ENCODE measurements around the gene BFSP2. TPM values are rescaled to one million over a fixed set of nuclear protein-coding genes. Genes with fewer than 3 reads are reported as not detected.

The BFSP2 gene
- total RNA-seq, 1 donor from 2014 or later, result not detected

GRCh38 chr3:133387341-133387740 lies 12.5 kb upstream of the BFSP2 start:
- no peak overlapping the region for H3K4me3 Mint-ChIP-seq (ENCODE audit: unreplicated experiment)
- no peak for DNase-seq (ENCODE audit: low spot score)
- H3K27me3 Mint-ChIP-seq (ENCODE audit: unreplicated experiment), result no peaks in the 10 kb centered on the region
- no peak overlapping the region for H3K27ac Mint-ChIP-seq (ENCODE audit: unreplicated experiment)
- H3K36me3 Mint-ChIP-seq (ENCODE audit: low read depth, unreplicated experiment), result peaks cover 13% of the 10 kb centered on the region
- peaks cover under 1% of the 10 kb centered on the region for H3K4me1 Mint-ChIP-seq (ENCODE audit: unreplicated experiment)
- H3K9me3 Mint-ChIP-seq (ENCODE audit: unreplicated experiment), result no peaks in the 10 kb centered on the region
- no peak for TF ChIP-seq CTCF (IDR thresholded peaks at IDR 0.05; ENCODE audit: unreplicated experiment)

- Mint-ChIP-seq H3K27ac (ENCODE audit: unreplicated experiment) (no peak overlapping the region), H3K4me3 (ENCODE audit: unreplicated experiment) (no peak overlapping the region), H3K36me3 (ENCODE audit: low read depth, unreplicated experiment) (peaks cover 19% of the 10 kb centered on the region), H3K4me1 (ENCODE audit: unreplicated experiment) (peaks cover 10% of the 10 kb centered on the region), H3K9me3 (ENCODE audit: unreplicated experiment) (no peaks in the 10 kb centered on the region), H3K27me3 (ENCODE audit: unreplicated experiment) (peaks cover 4% of the 10 kb centered on the region)
- no peak for TF ChIP-seq CTCF (IDR thresholded peaks at IDR 0.05; ENCODE audit: unreplicated experiment)
- no peak for DNase-seq (ENCODE audit: low spot score)
Measured at GRCh38 chr3:133388696-133389395, 11.0 kb upstream of the BFSP2 start.

GRCh38 chr3:133390715-133391114 lies 9.1 kb upstream of the BFSP2 start:
- H3K27ac Mint-ChIP-seq (ENCODE audit: unreplicated experiment), result no peak overlapping the region
- peaks cover 19% of the 10 kb centered on the region for H3K4me1 Mint-ChIP-seq (ENCODE audit: unreplicated experiment)
- peaks cover 5% of the 10 kb centered on the region for H3K27me3 Mint-ChIP-seq (ENCODE audit: unreplicated experiment)
- TF ChIP-seq CTCF (IDR thresholded peaks at IDR 0.05; ENCODE audit: unreplicated experiment), result no peak
- peaks cover 19% of the 10 kb centered on the region for H3K36me3 Mint-ChIP-seq (ENCODE audit: low read depth, unreplicated experiment)
- no peak for DNase-seq (ENCODE audit: low spot score)
- H3K4me3 Mint-ChIP-seq (ENCODE audit: unreplicated experiment), result no peak overlapping the region
- H3K9me3 Mint-ChIP-seq (ENCODE audit: unreplicated experiment), result no peaks in the 10 kb centered on the region

- Mint-ChIP-seq H3K4me1 (ENCODE audit: unreplicated experiment) (peaks cover 20% of the 10 kb centered on the region), H3K4me3 (ENCODE audit: unreplicated experiment) (no peak overlapping the region), H3K27me3 (ENCODE audit: unreplicated experiment) (peaks cover 5% of the 10 kb centered on the region), H3K9me3 (ENCODE audit: unreplicated experiment) (no peaks in the 10 kb centered on the region), H3K27ac (ENCODE audit: unreplicated experiment) (no peak overlapping the region), H3K36me3 (ENCODE audit: low read depth, unreplicated experiment) (peaks cover 19% of the 10 kb centered on the region)
- DNase-seq (ENCODE audit: low spot score), result no peak
- no peak for TF ChIP-seq CTCF (IDR thresholded peaks at IDR 0.05; ENCODE audit: unreplicated experiment)
Measured at GRCh38 chr3:133393204-133393603, 6.7 kb upstream of the BFSP2 start.

GRCh38 chr3:133393691-133394474 lies 6.0 kb upstream of the BFSP2 start:
- TF ChIP-seq CTCF (IDR thresholded peaks at IDR 0.05; ENCODE audit: unreplicated experiment), result no peak

More at GRCh38 chr3:133393691-133394474, 6.0 kb upstream of the BFSP2 start:
- H3K4me3 Mint-ChIP-seq (ENCODE audit: unreplicated experiment), result no peak overlapping the region
- peaks cover 20% of the 10 kb centered on the region for H3K36me3 Mint-ChIP-seq (ENCODE audit: low read depth, unreplicated experiment)
- peaks cover 6% of the 10 kb centered on the region for H3K27me3 Mint-ChIP-seq (ENCODE audit: unreplicated experiment)
- H3K9me3 Mint-ChIP-seq (ENCODE audit: unreplicated experiment), result no peaks in the 10 kb centered on the region
- H3K27ac Mint-ChIP-seq (ENCODE audit: unreplicated experiment), result no peak overlapping the region
- peaks cover 20% of the 10 kb centered on the region for H3K4me1 Mint-ChIP-seq (ENCODE audit: unreplicated experiment)
- no peak for DNase-seq (ENCODE audit: low spot score)
